ENCODE results near the gene ATAD3C. TPM values are rescaled to one million over a fixed set of nuclear protein-coding genes. Genes with fewer than 3 reads are reported as not detected.
A peak's percentile ranks its signal among the peaks of the same experiment; 100 is the strongest.
"Not testable (repeated sequence)": the region's sequence is repeated elsewhere in the genome, so short reads cannot be mapped to it uniquely, and the experiment has no call there.

Gene ATAD3C
- total RNA-seq, 1 donor from 2014 or later: 2.4 TPM

- intact Hi-C loops (cut with DNase I); ATAC-seq; DNase-seq (ENCODE audit: low spot score): not testable (repeated sequence)
Measured at GRCh38 chr1:1485755-1486317, 36.3 kb downstream of the ATAD3C start.

DNA sequence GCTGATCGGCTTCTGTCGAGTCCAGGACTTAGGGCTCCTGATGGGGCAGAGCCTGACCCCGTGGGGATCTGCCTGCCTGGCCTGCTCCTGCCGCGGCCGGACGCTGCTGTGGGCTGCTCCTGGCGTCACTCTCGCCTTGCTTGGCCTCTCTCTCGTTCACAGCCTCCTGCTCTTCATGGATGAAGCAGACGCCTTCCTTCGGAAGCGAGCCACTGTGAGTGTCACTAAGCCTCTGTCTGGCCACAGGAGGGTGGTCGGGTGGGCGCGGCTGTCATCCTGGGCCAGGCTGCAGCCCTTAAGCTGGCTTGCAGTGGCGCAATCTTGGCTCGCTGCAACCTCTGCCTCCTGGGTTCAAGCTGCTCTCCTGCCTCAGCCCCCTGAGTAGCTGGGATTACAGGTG lies 38.2 kb downstream of the ATAD3C start:
- intact Hi-C loops (cut with DNase I): no loop called here
- DNase-seq (ENCODE audit: low spot score): no peak
- no peak for ATAC-seq

DNA sequence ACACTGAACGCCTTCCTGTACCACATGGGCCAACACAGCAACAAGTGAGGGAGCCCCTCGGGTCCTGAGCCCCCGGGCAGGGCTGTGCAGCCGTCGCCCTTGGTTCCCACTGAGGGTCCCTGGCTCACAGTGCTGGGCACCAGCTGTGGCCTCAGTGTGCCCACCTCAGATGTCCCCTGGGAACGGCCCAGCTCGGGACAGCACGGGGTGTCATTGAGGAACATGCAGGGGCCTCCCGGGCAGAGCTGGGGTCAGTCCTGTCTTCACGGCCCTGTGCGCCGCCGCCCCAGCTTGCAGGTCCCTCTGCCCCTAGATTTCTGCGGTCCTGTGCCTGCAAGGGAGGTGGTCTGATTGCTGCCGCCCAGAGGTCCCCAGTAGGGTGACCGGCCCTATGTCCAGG lies 39.7 kb downstream of the ATAD3C start:
- intact Hi-C loops (cut with DNase I): no loop called here
- no peak for DNase-seq (ENCODE audit: low spot score)
- ATAC-seq: no peak

GRCh38 chr1:1489861-1490260 lies 40.4 kb downstream of the ATAD3C start:
- intact Hi-C loops (cut with DNase I): loop anchor here (10.0 kb wide), 1 partner anchor 95 kb away; the partner anchor contains the start of gene CCNL2
- ATAC-seq (no peak), DNase-seq (ENCODE audit: low spot score) (no peak)

GRCh38 chr1:1490633-1491230 lies 41.2 kb downstream of the ATAD3C start:
- ATAC-seq (no peak), DNase-seq (ENCODE audit: low spot score) (no peak)
- intact Hi-C loops (cut with DNase I): loop anchor here (10.0 kb wide), 1 partner anchor 96 kb away; the partner anchor contains the start of gene CCNL2

DNA sequence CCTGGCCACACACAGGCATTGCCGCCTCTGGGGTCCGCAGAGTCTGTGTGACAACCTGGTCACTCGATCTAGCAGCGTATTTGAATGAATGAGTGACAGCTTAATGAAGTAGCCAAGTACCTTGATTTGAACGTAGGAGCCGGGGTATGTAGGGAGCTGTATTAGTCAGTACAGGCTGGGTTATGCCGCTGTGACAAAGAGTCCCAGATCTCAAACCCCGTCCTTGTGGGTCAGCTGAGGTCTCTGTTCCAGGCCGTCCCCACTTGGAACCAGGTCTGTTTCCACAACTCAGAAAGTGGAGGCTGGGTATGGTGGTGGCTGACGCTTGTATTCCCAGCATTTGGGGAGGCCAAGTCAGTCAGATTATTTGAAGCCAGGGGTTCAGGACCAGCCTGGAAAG lies 42.1 kb downstream of the ATAD3C start:
- no peak for ATAC-seq
- DNase-seq (ENCODE audit: low spot score): no peak
- intact Hi-C loops (cut with DNase I): loop anchor here (10.0 kb wide), 1 partner anchor 97 kb away; the partner anchor contains the start of gene CCNL2

GRCh38 chr1:1494311-1494710 lies 44.8 kb downstream of the ATAD3C start:
- ATAC-seq; DNase-seq (ENCODE audit: low spot score): not testable (repeated sequence)
- intact Hi-C loops (cut with DNase I): loop anchor here (10.0 kb wide), 1 partner anchor 100 kb away; the partner anchor contains the start of gene CCNL2

DNA sequence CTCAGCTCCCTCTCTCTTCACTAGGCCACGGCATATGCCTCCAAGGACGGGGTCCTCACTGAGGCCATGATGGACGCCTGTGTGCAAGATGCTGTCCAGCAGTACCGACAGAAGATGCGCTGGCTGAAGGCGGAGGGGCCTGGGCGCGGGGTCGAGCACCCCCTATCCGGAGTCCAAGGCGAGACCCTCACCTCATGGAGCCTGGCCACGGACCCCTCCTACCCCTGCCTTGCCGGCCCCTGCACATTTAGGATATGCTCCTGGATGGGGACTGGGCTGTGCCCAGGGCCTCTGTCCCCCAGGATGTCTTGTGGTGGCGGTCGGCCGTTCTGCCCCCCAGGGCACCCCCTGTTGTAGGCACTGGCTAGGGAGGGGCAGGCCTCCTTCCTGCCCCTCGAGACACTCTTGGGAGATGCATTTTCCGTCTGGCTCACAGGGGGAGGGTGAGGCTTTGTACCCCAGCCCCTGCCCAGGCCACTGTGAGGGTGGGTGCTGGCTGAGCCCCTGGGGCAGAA lies 46.0 kb downstream of the ATAD3C start:
- intact Hi-C loops (cut with DNase I): loop anchor here (10.0 kb wide), 1 partner anchor 101 kb away; the partner anchor contains the start of gene CCNL2
- not testable (repeated sequence) for DNase-seq (ENCODE audit: low spot score)
- ATAC-seq: peak; percentile 51

GRCh38 chr1:1504777-1505365 lies 55.4 kb downstream of the ATAD3C start:
- peak; percentile 56 for ATAC-seq
- intact Hi-C loops (cut with DNase I): not testable (repeated sequence)
- peak; percentile 77 for DNase-seq (ENCODE audit: low spot score)

GRCh38 chr1:1505366-1505798 lies 55.9 kb downstream of the ATAD3C start:
- peak; percentile 77 for ATAC-seq
- intact Hi-C loops (cut with DNase I); DNase-seq (ENCODE audit: low spot score): not testable (repeated sequence)

- DNase-seq (ENCODE audit: low spot score); intact Hi-C loops (cut with DNase I); ATAC-seq: not testable (repeated sequence)
Measured at GRCh38 chr1:1505801-1506200, 56.3 kb downstream of the ATAD3C start.

DNA sequence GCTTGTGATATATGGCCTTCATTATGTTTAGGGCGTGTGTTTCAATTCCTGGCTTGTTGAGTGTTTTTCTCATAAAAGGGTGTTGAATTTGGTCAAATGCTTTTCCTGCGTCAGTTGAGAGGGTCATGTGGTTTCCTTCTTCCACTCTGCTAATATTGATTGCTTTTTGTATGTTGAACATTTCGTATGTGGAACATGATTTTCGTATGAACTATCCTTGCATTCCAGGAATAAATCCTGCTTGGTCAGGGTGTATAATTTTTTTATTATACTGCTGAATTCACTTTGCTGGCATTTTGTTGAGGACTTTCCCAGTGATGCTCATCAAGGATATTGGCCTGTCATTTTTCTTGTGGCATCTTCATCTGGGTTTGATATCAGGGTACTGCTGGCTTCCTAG lies 57.8 kb downstream of the ATAD3C start:
- ATAC-seq (no peak), DNase-seq (ENCODE audit: low spot score) (no peak)
- intact Hi-C loops (cut with DNase I): no loop called here

DNA sequence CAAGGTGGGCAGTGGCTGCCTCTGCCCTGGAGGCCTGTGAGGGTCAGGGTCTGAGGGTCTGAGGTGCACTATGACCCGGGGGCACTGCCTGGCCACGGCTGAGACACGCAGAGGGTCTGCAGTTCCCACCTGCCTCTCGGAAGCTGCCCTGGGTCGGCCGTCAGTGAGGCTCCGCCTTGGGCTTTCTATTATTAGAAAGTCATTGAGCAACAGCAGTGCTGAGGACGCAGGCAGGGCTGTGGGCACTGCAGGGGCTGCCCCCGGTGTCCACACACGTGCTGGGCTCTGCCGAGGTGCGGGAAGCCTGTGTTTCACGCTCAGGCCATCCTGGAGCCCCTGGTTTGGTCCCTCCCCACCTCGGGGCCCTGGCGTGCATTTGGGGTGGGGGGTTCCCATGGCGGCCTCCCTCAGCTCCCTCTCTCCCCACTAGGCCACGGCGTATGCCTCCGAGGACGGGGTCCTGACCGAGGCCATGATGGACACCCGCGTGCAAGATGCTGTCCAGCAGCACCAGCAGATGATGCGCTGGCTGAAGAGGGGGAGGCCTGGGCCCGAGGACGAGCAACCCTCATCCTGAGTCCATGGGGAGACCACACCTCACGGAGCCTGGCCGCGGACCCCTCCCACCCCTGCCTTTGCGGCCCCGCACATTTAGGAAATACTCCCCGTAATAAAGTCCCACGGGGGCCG lies 59.4 kb downstream of the ATAD3C start:
- ATAC-seq; DNase-seq (ENCODE audit: low spot score); intact Hi-C loops (cut with DNase I): not testable (repeated sequence)

DNA sequence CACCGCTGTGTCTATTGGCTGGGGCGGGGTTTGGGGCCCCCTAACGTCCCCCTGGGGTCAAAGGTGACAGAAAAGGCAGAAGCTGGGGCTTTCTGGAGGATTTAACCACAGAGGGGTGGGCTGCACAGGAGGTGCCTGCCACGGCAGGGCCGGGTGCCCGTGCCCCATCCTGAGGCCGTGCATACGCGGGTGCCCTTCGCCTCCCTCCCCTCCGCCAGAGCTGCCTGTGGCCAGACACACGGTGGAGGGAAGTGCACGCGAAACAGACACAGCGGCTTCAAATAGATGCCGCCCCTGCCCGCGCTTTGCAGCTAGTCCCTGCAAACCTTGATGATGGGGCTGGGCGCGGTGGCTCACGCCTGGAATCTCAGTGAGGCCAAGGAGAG lies 60.0 kb downstream of the ATAD3C start:
- intact Hi-C loops (cut with DNase I); DNase-seq (ENCODE audit: low spot score); ATAC-seq: not testable (repeated sequence)

DNA sequence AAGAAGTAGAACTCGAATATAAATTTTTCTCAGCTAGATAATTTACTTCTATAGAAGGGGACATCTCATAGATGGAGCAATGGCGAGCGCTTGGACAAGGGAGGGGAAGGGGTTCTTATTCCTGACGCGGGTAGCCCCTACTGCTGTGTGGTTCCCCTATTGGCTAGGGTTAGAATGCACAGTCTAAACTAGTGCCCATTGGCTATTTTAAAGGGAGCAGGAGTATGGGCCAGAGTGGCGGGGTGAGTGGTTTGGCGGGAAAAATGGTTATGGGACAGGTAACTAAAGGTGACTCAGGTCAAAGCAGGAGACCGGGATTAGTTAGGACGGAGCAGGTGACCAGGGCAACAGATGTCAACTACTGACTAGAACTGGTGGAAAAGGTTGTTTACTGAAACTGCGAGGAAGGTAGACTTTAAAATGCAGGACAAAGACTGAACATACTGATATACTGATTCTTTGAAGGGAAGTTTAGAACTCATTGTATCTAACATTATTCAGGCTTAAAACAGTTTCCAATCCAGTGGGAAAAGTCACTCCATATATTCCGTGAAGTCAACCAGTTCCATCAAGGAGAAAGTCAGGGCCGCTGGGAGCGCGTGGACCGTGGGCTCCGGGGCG lies 61.5 kb downstream of the ATAD3C start:
- DNase-seq (ENCODE audit: low spot score) (no peak), ATAC-seq (no peak)
- intact Hi-C loops (cut with DNase I): no loop called here

DNA sequence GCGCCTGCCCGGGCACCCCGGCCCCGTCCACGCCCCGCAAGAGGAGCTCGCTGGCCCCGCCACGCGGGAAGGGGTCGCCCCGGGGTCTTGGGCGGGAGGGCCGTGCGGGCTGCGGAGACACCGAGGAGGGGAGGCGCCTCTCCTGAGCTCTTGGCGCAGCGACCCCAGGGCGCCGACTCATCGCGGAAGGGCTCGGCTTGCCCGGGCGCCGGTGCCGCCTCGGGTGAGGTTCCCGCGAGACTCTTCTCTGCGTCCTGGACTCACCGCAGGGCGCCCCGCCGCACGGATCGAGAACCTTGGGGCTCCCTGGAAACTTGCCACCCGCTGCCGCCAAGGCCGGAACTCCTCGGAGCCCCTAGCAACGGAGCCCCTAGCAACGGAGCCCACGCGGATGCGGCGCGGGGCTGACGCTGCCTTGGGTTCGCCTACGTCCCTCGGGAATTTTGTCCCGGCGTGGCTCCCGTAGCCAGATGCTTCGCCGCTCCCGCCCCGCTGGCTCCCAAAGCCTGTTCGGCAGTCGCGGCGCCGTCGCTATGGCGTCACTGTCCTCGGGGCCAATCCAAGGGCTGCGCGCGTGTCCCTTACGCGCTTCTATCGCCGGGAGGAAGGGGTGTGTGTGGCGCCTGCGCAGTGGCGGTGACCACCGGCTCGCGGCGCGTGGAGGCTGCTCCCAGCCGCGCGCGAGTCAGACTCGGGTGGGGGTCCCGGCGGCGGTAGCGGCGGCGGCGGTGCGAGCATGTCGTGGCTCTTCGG lies 62.2 kb downstream of the ATAD3C start, which contains the start of gene ATAD3A:
ATAD3A (plus strand) TSS at position 630 of the 753 bp plus-strand sequence; CDS start at position 737, 107 bp downstream.
- intact Hi-C loops (cut with DNase I): no loop called here
- ATAC-seq: peak; percentile 99
- peak; percentile 99 for DNase-seq (ENCODE audit: low spot score)

- DNase-seq (ENCODE audit: low spot score); ATAC-seq; intact Hi-C loops (cut with DNase I): not testable (repeated sequence)
Measured at GRCh38 chr1:1512425-1512824, 62.9 kb downstream of the ATAD3C start.

DNA sequence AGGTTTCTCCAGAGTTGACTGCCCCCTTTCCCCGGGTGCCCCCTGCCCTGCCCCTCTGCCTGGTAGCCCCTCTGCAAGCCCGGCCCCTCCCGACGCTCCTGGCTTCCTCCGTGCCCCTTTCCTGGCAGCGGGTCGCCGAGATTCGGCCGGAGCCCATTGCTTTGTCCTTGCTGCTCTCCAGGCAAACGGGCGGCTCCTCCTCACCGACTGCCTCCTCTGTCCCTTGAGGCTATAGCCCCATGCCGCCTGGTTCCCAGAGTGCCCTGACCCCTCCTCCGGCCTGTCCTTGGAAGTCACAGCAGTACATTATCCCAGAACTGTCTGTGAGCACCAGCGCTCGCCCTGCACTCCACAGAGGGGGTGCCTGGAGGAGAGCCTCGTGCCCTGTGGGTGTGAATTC lies 64.2 kb downstream of the ATAD3C start:
- DNase-seq (ENCODE audit: low spot score); ATAC-seq; intact Hi-C loops (cut with DNase I): not testable (repeated sequence)
